ENCODE measurements around the gene KPNA2. TPM values are rescaled to one million over a fixed set of nuclear protein-coding genes. Genes with fewer than 3 reads are reported as not detected.

Gene KPNA2
- total and polyA plus RNA-seq, 2 of the 13 experiments (the other 11 are each of a cell fraction or from before 2014, with no cell fraction given): 111 to 305 TPM

DNA sequence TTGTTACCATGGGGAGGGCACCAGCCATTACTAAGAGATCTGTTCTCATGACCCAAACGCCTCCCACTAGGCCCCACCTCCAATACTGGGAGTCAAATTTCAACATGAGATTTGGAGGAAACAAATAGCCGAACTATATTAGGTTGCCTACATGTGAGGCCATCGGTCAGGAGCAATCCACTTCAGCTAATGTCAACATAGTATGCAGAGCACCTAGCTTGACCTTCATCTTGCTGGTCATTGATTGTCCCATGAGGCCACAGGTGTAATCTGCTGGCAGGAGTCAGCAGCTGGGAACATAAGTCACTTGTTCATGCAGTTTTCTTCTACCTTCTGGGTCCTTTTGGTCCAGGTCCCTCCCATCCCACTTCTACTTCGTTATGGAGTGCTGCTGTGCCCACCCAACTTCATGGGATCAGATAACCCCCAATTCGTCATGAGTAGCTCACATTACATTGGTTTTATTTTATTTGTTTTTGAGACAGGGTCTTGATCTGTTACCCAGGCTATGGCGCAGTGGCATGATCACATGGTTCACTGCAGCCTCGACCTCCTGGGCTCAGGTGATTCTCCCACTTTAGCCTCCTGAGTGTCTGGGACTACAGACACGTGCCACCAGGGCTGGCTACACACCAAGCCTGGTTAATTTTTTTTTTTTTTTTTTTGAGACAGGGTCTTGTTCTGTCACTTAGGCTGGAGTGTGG is 5.9 kb upstream of the KPNA2 start (continued):
- TF ChIP-seq GABPB1 (CRISPR knock-in tag; IDR thresholded peaks at IDR 0.05) (no peak), NCOA2 (CRISPR knock-in tag; IDR thresholded peaks at IDR 0.05) (peak; percentile 83), ATF7-NPFF (CRISPR knock-in tag; IDR thresholded peaks at IDR 0.05; ENCODE audit: low read depth) (no peak), MAZ (IDR thresholded peaks at IDR 0.05; ENCODE audit: borderline replicate concordance, low read depth, low read length) (no peak; the same call in 1 of the 2 replicates), MAZ (CRISPR knock-in tag; IDR thresholded peaks at IDR 0.05; ENCODE audit: low read depth) (peak; percentile 74; the same call in 1 of the 2 replicates), ZNF563 (CRISPR knock-in tag; IDR thresholded peaks at IDR 0.05) (0 out of 2 replicates have a peak, but pooled peaks have one; percentile 5), EHMT2 (IDR thresholded peaks at IDR 0.05; ENCODE audit: borderline replicate concordance, low read depth, low read length) (0 out of 2 replicates have a peak, but pooled peaks have one; percentile 8), ZNF564 (CRISPR knock-in tag; IDR thresholded peaks at IDR 0.05) (no peak), ASH2L (IDR thresholded peaks at IDR 0.05; ENCODE audit: insufficient read length, low read depth, low read length) (no peak), GATAD2A (CRISPR knock-in tag; IDR thresholded peaks at IDR 0.05) (peak; percentile 94), SUZ12 (IDR thresholded peaks at IDR 0.05; ENCODE audit: low read depth, low read length) (no peak), ZNF224 (CRISPR knock-in tag; IDR thresholded peaks at IDR 0.05) (no peak), HNRNPK (IDR thresholded peaks at IDR 0.05; ENCODE audit: low read depth, low read length, poor library complexity, severe bottlenecking) (no peak), SRSF1 (optimal IDR thresholded peaks at IDR 0.05; ENCODE audit: low read depth, low read length) (no peak), ZNF780A (CRISPR knock-in tag; IDR thresholded peaks at IDR 0.05) (no peak)
- TF ChIP-seq, protein P1, sequence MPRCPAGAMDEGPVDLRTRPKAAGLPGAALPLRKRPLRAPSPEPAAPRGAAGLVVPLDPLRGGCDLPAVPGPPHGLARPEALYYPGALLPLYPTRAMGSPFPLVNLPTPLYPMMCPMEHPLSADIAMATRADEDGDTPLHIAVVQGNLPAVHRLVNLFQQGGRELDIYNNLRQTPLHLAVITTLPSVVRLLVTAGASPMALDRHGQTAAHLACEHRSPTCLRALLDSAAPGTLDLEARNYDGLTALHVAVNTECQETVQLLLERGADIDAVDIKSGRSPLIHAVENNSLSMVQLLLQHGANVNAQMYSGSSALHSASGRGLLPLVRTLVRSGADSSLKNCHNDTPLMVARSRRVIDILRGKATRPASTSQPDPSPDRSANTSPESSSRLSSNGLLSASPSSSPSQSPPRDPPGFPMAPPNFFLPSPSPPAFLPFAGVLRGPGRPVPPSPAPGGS (CRISPR knock-in tag; IDR thresholded peaks at IDR 0.05): no peak
- TF ChIP-seq, protein P2, sequence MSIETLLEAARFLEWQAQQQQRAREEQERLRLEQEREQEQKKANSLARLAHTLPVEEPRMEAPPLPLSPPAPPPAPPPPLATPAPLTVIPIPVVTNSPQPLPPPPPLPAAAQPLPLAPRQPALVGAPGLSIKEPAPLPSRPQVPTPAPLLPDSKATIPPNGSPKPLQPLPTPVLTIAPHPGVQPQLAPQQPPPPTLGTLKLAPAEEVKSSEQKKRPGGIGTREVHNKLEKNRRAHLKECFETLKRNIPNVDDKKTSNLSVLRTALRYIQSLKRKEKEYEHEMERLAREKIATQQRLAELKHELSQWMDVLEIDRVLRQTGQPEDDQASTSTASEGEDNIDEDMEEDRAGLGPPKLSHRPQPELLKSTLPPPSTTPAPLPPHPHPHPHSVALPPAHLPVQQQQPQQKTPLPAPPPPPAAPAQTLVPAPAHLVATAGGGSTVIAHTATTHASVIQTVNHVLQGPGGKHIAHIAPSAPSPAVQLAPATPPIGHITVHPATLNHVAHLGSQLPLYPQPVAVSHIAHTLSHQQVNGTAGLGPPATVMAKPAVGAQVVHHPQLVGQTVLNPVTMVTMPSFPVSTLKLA (IDR thresholded peaks at IDR 0.05): peak; percentile 56
- TF ChIP-seq, protein P3, sequence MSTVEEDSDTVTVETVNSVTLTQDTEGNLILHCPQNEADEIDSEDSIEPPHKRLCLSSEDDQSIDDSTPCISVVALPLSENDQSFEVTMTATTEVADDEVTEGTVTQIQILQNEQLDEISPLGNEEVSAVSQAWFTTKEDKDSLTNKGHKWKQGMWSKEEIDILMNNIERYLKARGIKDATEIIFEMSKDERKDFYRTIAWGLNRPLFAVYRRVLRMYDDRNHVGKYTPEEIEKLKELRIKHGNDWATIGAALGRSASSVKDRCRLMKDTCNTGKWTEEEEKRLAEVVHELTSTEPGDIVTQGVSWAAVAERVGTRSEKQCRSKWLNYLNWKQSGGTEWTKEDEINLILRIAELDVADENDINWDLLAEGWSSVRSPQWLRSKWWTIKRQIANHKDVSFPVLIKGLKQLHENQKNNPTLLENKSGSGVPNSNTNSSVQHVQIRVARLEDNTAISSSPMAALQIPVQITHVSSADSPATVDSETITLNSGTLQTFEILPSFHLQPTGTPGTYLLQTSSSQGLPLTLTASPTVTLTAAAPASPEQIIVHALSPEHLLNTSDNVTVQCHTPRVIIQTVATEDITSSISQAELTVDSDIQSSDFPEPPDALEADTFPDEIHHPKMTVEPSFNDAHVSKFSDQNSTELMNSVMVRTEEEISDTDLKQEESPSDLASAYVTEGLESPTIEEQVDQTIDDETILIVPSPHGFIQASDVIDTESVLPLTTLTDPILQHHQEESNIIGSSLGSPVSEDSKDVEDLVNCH (CRISPR knock-in tag; IDR thresholded peaks at IDR 0.05): no peak
- TF ChIP-seq, protein P4, sequence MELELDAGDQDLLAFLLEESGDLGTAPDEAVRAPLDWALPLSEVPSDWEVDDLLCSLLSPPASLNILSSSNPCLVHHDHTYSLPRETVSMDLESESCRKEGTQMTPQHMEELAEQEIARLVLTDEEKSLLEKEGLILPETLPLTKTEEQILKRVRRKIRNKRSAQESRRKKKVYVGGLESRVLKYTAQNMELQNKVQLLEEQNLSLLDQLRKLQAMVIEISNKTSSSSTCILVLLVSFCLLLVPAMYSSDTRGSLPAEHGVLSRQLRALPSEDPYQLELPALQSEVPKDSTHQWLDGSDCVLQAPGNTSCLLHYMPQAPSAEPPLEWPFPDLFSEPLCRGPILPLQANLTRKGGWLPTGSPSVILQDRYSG (CRISPR knock-in tag; IDR thresholded peaks at IDR 0.05): no peak
- TF ChIP-seq, protein P5, sequence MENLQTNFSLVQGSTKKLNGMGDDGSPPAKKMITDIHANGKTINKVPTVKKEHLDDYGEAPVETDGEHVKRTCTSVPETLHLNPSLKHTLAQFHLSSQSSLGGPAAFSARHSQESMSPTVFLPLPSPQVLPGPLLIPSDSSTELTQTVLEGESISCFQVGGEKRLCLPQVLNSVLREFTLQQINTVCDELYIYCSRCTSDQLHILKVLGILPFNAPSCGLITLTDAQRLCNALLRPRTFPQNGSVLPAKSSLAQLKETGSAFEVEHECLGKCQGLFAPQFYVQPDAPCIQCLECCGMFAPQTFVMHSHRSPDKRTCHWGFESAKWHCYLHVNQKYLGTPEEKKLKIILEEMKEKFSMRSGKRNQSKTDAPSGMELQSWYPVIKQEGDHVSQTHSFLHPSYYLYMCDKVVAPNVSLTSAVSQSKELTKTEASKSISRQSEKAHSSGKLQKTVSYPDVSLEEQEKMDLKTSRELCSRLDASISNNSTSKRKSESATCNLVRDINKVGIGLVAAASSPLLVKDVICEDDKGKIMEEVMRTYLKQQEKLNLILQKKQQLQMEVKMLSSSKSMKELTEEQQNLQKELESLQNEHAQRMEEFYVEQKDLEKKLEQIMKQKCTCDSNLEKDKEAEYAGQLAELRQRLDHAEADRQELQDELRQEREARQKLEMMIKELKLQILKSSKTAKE (CRISPR knock-in tag; IDR thresholded peaks at IDR 0.05; ENCODE audit: borderline replicate concordance): peak; percentile 63

Data from HepG2 (cell line).